H1 (cell line): ENCODE data around the gene HIP1. TPM values are rescaled to one million over a fixed set of nuclear protein-coding genes. Genes with fewer than 3 reads are reported as not detected.

Experiments
- CTCF ChIA-PET: fragments of 300-600 bp; sonication (Branson Sonifier 250); formaldehyde crosslinking; loops from one replicate; lab custom pipeline; 2021; ENCODE audit not compliant: partially characterized antibody; lab: Charles Lee
- POLR2A ChIA-PET: fragments of 300-600 bp; sonication (Branson Sonifier 250); formaldehyde crosslinking; loops from one replicate; lab custom pipeline; 2021; ENCODE audit warnings: inconsistent platforms; ENCODE audit not compliant: partially characterized antibody; lab: Charles Lee
- DNase-seq, 2 experiments: peaks; one replicate each; pipeline versions ENCODE4 v3.0.0 to v3.0.0-alpha.2; 2010 to 2022; ENCODE audit warnings: low spot score in 2 of 2, low read depth in 1 of 2, mixed read lengths in 1 of 2
- FAIRE-seq: peaks from 2 replicates; lab custom pipeline; 2011; peaks lifted over from hg19 to GRCh38; lab: Jason Lieb, UNC
- H2AFZ ChIP-seq: 2 replicates; pipeline ENCODE4 v1.8.1; 2012; ENCODE audit warnings: low read length, inconsistent platforms
- H2AK5ac ChIP-seq: 2 replicates; pipeline ENCODE4 v1.6.1; 2013; ENCODE audit warnings: low read depth, low read length
- H2BK120ac ChIP-seq: replicated peaks from 2 replicates; pipeline ENCODE3; 2013; ENCODE audit warnings: low read depth, low read length, inconsistent platforms
- H2BK12ac ChIP-seq: 2 replicates; pipeline ENCODE4 v1.6.1; 2013; ENCODE audit warnings: low read depth, low read length
- H2BK15ac ChIP-seq: 2 replicates; pipeline ENCODE4 v1.6.1; 2013; ENCODE audit warnings: low read length
- H2BK20ac ChIP-seq: 2 replicates; pipeline ENCODE4 v1.6.1; 2013; ENCODE audit warnings: low read length
- H2BK5ac ChIP-seq: 2 replicates; pipeline ENCODE4 v1.6.1; 2013; ENCODE audit warnings: low read depth, low read length
- H3K14ac ChIP-seq: 2 replicates; pipeline ENCODE4 v1.6.1; 2013; ENCODE audit warnings: inconsistent platforms; ENCODE audit not compliant: insufficient read length
- H3K18ac ChIP-seq: 2 replicates; pipeline ENCODE4 v1.6.1; 2013; ENCODE audit warnings: low read length; ENCODE audit errors: extremely low read depth
- H3K23ac ChIP-seq: 2 replicates; pipeline ENCODE4 v1.6.1; 2013; ENCODE audit warnings: inconsistent platforms; ENCODE audit not compliant: insufficient read length
- H3K23me2 ChIP-seq: 2 replicates; pipeline ENCODE4 v1.6.1; 2013; ENCODE audit warnings: low read depth, low read length
- H3K27ac ChIP-seq: 2 replicates; pipeline ENCODE4 v1.6.1; 2011; ENCODE audit warnings: low read depth, low read length, inconsistent platforms
- H3K27me3 ChIP-seq, 4 experiments: replicated peaks in 1 of 4; 1 replicate in 1 of 4; 2 replicates in 3 of 4; pipeline versions ENCODE4 v1.6.1 to v1.8.1; 2011 to 2013; ENCODE audit warnings: low read length in 3 of 4, mild to moderate bottlenecking in 3 of 4, inconsistent platforms in 2 of 4, mixed read lengths in 2 of 4, moderate library complexity in 1 of 4; ENCODE audit not compliant: control insufficient read depth in 3 of 4, insufficient read depth in 3 of 4; ENCODE audit errors: extremely low read depth in 1 of 4
- H3K36me3 ChIP-seq, 4 experiments: 2 replicates each; pipeline versions ENCODE4 v1.6.1 to v1.8.1; 2011 to 2013; ENCODE audit warnings: mild to moderate bottlenecking in 4 of 4, low read length in 3 of 4, moderate library complexity in 2 of 4, control low read depth in 1 of 4, inconsistent platforms in 1 of 4; ENCODE audit not compliant: insufficient read depth in 4 of 4, control insufficient read depth in 2 of 4
- H3K4ac ChIP-seq: replicated peaks from 2 replicates; pipeline ENCODE3; 2013; ENCODE audit warnings: low read length, low read depth, mixed read lengths, inconsistent platforms; ENCODE audit not compliant: insufficient read length
- H3K4me1 ChIP-seq, 4 experiments: replicated peaks in 1 of 4; 1 replicate in 1 of 4; 2 replicates in 3 of 4; pipeline versions ENCODE4 v1.6.1 to v1.8.1; 2011 to 2013; ENCODE audit warnings: low read length in 3 of 4, inconsistent platforms in 2 of 4, mixed read lengths in 1 of 4; ENCODE audit not compliant: insufficient read depth in 4 of 4, control insufficient read depth in 3 of 4
- H3K4me2 ChIP-seq, 2 experiments: 2 replicates each; pipeline versions ENCODE4 v1.6.1 to v1.8.1; 2011 to 2013; ENCODE audit warnings: low read depth in 2 of 2, low read length in 2 of 2, control low read depth in 1 of 2, inconsistent platforms in 1 of 2, mild to moderate bottlenecking in 1 of 2; ENCODE audit not compliant: insufficient read depth in 1 of 2
- H3K4me3 ChIP-seq, 4 experiments: fragments of 200-600, 300-600 bp in 1 of 4; sonication (generic), shearing (Covaris generic), sonication (Bioruptor Twin) in 1 of 4; 2 replicates each; pipeline versions ENCODE4 v1.5.1 to v1.8.1; 2011 to 2016; ENCODE audit warnings: low read length in 4 of 4, low read depth in 3 of 4, control low read depth in 2 of 4, inconsistent platforms in 2 of 4, mild to moderate bottlenecking in 2 of 4, mixed read lengths in 1 of 4, moderate library complexity in 1 of 4; ENCODE audit not compliant: insufficient read depth in 2 of 4; ENCODE audit errors: extremely low read depth in 1 of 4
- H3K56ac ChIP-seq: replicated peaks from 2 replicates; pipeline ENCODE3; 2013; ENCODE audit warnings: low read depth, mild to moderate bottlenecking, mixed read lengths, low read length, inconsistent platforms; ENCODE audit not compliant: insufficient read length
- H3K79me1 ChIP-seq: 2 replicates; pipeline ENCODE4 v1.6.1; 2013; ENCODE audit warnings: low read depth, low read length, control low read depth
- H3K79me2 ChIP-seq, 2 experiments: 2 replicates each; pipeline versions ENCODE4 v1.6.1 to v1.8.1; 2012 to 2013; ENCODE audit warnings: low read length in 2 of 2, mild to moderate bottlenecking in 2 of 2, inconsistent platforms in 1 of 2; ENCODE audit not compliant: insufficient read depth in 2 of 2, control insufficient read depth in 1 of 2
- H3K9ac ChIP-seq, 4 experiments: replicated peaks in 1 of 4; 1 replicate in 1 of 4; 2 replicates in 3 of 4; pipeline versions ENCODE4 v1.6.1 to v1.8.1; 2011 to 2013; ENCODE audit warnings: low read depth in 3 of 4, low read length in 3 of 4, control low read depth in 2 of 4, mild to moderate bottlenecking in 2 of 4, moderate library complexity in 2 of 4, inconsistent platforms in 1 of 4; ENCODE audit errors: extremely low read depth in 1 of 4
- H3K9me3 ChIP-seq, 2 experiments: 2 replicates each; pipeline versions ENCODE4 v1.6.1 to v1.8.1; 2012 to 2013; ENCODE audit warnings: mild to moderate bottlenecking in 2 of 2, moderate library complexity in 2 of 2, control low read depth in 1 of 2, inconsistent platforms in 1 of 2, low read depth in 1 of 2, low read length in 1 of 2, mixed read lengths in 1 of 2; ENCODE audit not compliant: insufficient read depth in 2 of 2
- H4K20me1 ChIP-seq, 2 experiments: replicated peaks in 1 of 2; 2 replicates each; pipeline versions ENCODE3 to v1.8.1; 2011 to 2013; ENCODE audit warnings: inconsistent platforms in 2 of 2, low read length in 2 of 2, mild to moderate bottlenecking in 1 of 2; ENCODE audit not compliant: insufficient read depth in 2 of 2, control insufficient read depth in 1 of 2
- H4K5ac ChIP-seq: 2 replicates; pipeline ENCODE4 v1.6.1; 2013; ENCODE audit warnings: low read length, low read depth, mixed read lengths, inconsistent platforms; ENCODE audit not compliant: insufficient read length
- H4K8ac ChIP-seq: 2 replicates; pipeline ENCODE4 v1.8.0; 2013; ENCODE audit warnings: mild to moderate bottlenecking, moderate library complexity, low read length, inconsistent platforms; ENCODE audit not compliant: insufficient read depth; ENCODE audit errors: extremely low read depth
- H4K91ac ChIP-seq: replicated peaks from 2 replicates; pipeline ENCODE3; 2013; ENCODE audit warnings: low read length, mixed read lengths, inconsistent platforms; ENCODE audit not compliant: insufficient read length
- EGR1 ChIP-seq: IDR thresholded peaks from 2 replicates; pipeline ENCODE4 v1.6.1; 2011; ENCODE audit warnings: low read depth, low read length, borderline replicate concordance
- WGBS, 2 experiments: shearing (Covaris generic) in 1 of 2; methylation state at CpG; one replicate each; pipeline versions ENCODE4 v1.1.6 to v1.1.7; 2013 to 2015; ENCODE audit warnings: low lambda C conversion rate in 2 of 2, mixed read lengths in 2 of 2, inconsistent platforms in 1 of 2, low coverage in 1 of 2, missing lambda C conversion rate in 1 of 2; ENCODE audit not compliant: insufficient replicate concordance in 2 of 2, insufficient coverage in 1 of 2, insufficient read length in 1 of 2; ENCODE audit errors: extremely low coverage in 1 of 2, missing lambda C conversion rate in 1 of 2; 5-methylcytosine and 5-hydroxymethylcytosine counted together
- polyA plus RNA-seq, 7 experiments: library from polyadenylated mRNA; depleted of rRNA in 3 of 7; stranded (reverse) in 5 of 7; unstranded in 2 of 7; fragments of >200 nt in 5 of 7; fragments of 200-250 nt in 2 of 7; gene quantifications; 1 replicate in 5 of 7; 2 replicates in 1 of 7; 4 replicates in 1 of 7; pipeline versions ENCODE4 v1.2.1 to v1.2.3, GENCODE V29; 2011 to 2013; ENCODE audit warnings: missing spikeins in 2 of 7, mixed read lengths in 2 of 7
- total RNA-seq: library from RNA; stranded (reverse); fragmentation: NEBNext Ultra II Directional; extraction: Animal tissue kit (Norgen Biotek cat#: 25700); gene quantifications from 2 replicates; pipeline ENCODE4 v1.2.1, GENCODE V29; 2021
- TF ChIP-seq, protein P1 (sequence below): IDR thresholded peaks from 2 replicates; pipeline ENCODE4 v1.6.1; 2012; ENCODE audit warnings: inconsistent platforms

Gene HIP1
- total and polyA plus RNA-seq, 2 of the 8 experiments (the other 6 are each of a cell fraction or from before 2014, with no cell fraction given): 51.8 to 108 TPM

DNA sequence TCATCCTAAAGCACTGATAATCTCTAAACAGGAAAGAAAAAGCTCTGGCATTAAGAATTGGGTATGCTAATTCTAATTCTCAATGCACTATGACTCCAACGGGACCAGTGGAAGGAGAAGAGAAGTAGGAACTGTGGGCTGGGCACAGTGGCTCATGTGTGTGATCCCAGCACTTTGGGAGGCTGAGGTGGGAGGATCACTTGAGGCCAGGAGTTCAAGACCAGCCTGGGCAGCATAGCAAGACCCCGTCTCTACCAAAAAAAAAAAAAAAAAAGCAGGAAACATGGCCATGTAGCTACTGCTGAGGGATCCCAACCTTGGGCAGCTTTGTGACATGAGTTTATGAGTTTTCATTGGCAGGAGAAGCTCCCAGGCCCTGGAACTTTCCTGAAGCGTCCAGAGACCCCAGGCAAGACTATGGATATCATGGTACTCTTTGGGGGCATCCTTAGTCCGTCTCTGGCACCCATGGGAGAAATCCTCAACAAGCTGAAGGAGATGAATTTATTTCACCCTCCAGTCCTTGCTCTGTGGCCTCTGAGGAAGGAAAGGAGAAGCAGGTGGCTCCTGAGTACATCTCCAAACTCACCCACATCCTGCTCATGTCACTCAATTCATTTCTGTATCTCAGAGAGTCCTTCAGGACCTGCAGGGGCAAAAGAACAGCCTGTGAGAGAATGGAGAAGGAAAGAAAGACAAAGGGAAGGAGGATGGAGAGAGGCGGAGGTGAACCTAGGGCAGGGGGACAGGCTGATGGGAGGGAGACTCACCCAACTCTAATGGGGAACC is 147.1 kb downstream of the HIP1 start:
- H2BK15ac ChIP-seq: no peak overlapping the region
- no peak overlapping the region for H4K91ac ChIP-seq
- no peaks in the 10 kb centered on the region for H3K79me2 ChIP-seq
- no peak overlapping the region for H3K56ac ChIP-seq
- no peak overlapping the region for H2BK20ac ChIP-seq
- WGBS, 2 experiments: 89% methylated on average over 4 of the region's 5 CpGs; no CpG with 5 or more reads in 1 of the 2 experiments
- no peak overlapping the region for H3K18ac ChIP-seq
- peaks cover 9 to 61% (median 24%) of the 10 kb centered on the region in 4 experiments for H3K36me3 ChIP-seq
- DNase-seq: no peak
- H2BK5ac ChIP-seq: no peak overlapping the region
- H2AFZ ChIP-seq: no peak overlapping the region
- no peak overlapping the region for H3K4me2 ChIP-seq
- no peaks in the 10 kb centered on the region; the same call in 1 of the 2 replicates for H3K79me1 ChIP-seq
- H2BK120ac ChIP-seq: no peak overlapping the region
- no peak overlapping the region for H3K4me3 ChIP-seq
- no peak overlapping the region for H3K14ac ChIP-seq
- no peak overlapping the region for H4K8ac ChIP-seq
- no peak overlapping the region for H3K27ac ChIP-seq
- no peaks in the 10 kb centered on the region for H3K27me3 ChIP-seq
- ChIA-PET CTCF (interaction anchor here (0.9 to 1.2 kb wide), 3 partner anchors 12 to 122 kb away, joined by 3 to 4 read pairs (median 3); no protein-coding TSS in a partner anchor), POLR2A (interaction anchor here (0.8 kb wide), 1 partner anchor 43 kb away, joined by 3 read pairs; no protein-coding TSS in a partner anchor)
- H4K20me1 ChIP-seq: no peaks in the 10 kb centered on the region
- H3K23ac ChIP-seq: no peak overlapping the region
- H2BK12ac ChIP-seq: no peak overlapping the region
- H3K9ac ChIP-seq: no peak overlapping the region
- no peaks in the 10 kb centered on the region for H3K23me2 ChIP-seq
- no peaks in the 10 kb centered on the region for H3K9me3 ChIP-seq
- H2AK5ac ChIP-seq: no peak overlapping the region
- H3K4ac ChIP-seq: no peak overlapping the region
- TF ChIP-seq, protein P1, sequence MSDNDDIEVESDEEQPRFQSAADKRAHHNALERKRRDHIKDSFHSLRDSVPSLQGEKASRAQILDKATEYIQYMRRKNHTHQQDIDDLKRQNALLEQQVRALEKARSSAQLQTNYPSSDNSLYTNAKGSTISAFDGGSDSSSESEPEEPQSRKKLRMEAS: no peak
- no peak for TF ChIP-seq EGR1
- no peak overlapping the region for H4K5ac ChIP-seq
- H3K4me1 ChIP-seq: no peaks in the 10 kb centered on the region
- FAIRE-seq: no peak
